Measurements from ENCODE around the gene PTPA.

Gene PTPA

GRCh38 chr9:129084087-129084486 lies 27.1 kb upstream of the PTPA start:
- DNase-seq: no peak

GRCh38 chr9:129089246-129089645 lies 22.0 kb upstream of the PTPA start:
- no peak for DNase-seq

- no peak for DNase-seq
Measured at GRCh38 chr9:129093602-129094386, 17.4 kb upstream of the PTPA start.

- DNase-seq: no peak
Measured at GRCh38 chr9:129094387-129095169, 16.6 kb upstream of the PTPA start.

GRCh38 chr9:129095170-129095667 lies 16.0 kb upstream of the PTPA start:
- DNase-seq: no peak

GRCh38 chr9:129095908-129096307 lies 15.3 kb upstream of the PTPA start:
- no peak for DNase-seq

GRCh38 chr9:129097671-129098306 lies 13.4 kb upstream of the PTPA start:
- DNase-seq: no peak

GRCh38 chr9:129098328-129098727 lies 12.9 kb upstream of the PTPA start:
- no peak for DNase-seq

GRCh38 chr9:129100383-129101169 lies 10.6 kb upstream of the PTPA start:
- no peak for DNase-seq

GRCh38 chr9:129101279-129101678 lies 9.9 kb upstream of the PTPA start:
- DNase-seq: no peak

- DNase-seq: no peak
Measured at GRCh38 chr9:129102095-129102525, 9.1 kb upstream of the PTPA start.

GRCh38 chr9:129102791-129103594 lies 8.2 kb upstream of the PTPA start:
- DNase-seq: peak; percentile 24

- DNase-seq: no peak
Measured at GRCh38 chr9:129103595-129103965, 7.6 kb upstream of the PTPA start.

- DNase-seq: no peak
Measured at GRCh38 chr9:129104051-129104450, 7.2 kb upstream of the PTPA start.

GRCh38 chr9:129105857-129106694 lies 5.1 kb upstream of the PTPA start:
- no peak for DNase-seq

- no peak for DNase-seq
Measured at GRCh38 chr9:129107651-129108050, 3.6 kb upstream of the PTPA start.

- DNase-seq: no peak
Measured at GRCh38 chr9:129108083-129108804, 3.0 kb upstream of the PTPA start.

- no peak for DNase-seq
Measured at GRCh38 chr9:129108805-129109536, 2.2 kb upstream of the PTPA start.

GRCh38 chr9:129109537-129109903 lies 1.7 kb upstream of the PTPA start:
- DNase-seq: no peak

Measured in NCI-H774 (cell line).